GM23338 (cell line): ENCODE results near the gene MERTK. TPM values are rescaled to one million over a fixed set of nuclear protein-coding genes. Genes with fewer than 3 reads are reported as not detected.

Experiments used
- CREB1 ChIP-seq: fragments of 250-450 bp; sonication (Bioruptor Pico); IDR thresholded peaks from 2 replicates; pipeline ENCODE4 v1.5.0; 2020; ENCODE audit warnings: low read depth, mild to moderate bottlenecking, moderate library complexity
- CTCF ChIP-seq, 2 experiments: fragments of 200-600 bp in 1 of 2; sonication (generic) in 1 of 2; conservative IDR thresholded peaks; 2 replicates each; pipeline versions ENCODE4 v1.5.1 to v1.6.1; 2016 to 2017; ENCODE audit warnings: antibody characterized with exemption in 2 of 2, low read depth in 2 of 2, mild to moderate bottlenecking in 2 of 2, moderate library complexity in 1 of 2
- ETS1 ChIP-seq: IDR thresholded peaks from 2 replicates; pipeline ENCODE4 v1.6.1; 2016; ENCODE audit warnings: antibody characterized with exemption
- JUNB ChIP-seq: IDR thresholded peaks from one replicate; pipeline ENCODE4 v1.6.1; 2016; ENCODE audit warnings: antibody characterized with exemption; ENCODE audit not compliant: unreplicated experiment
- NANOG ChIP-seq: IDR thresholded peaks from 2 replicates; pipeline ENCODE4 v1.6.1; 2016; ENCODE audit warnings: antibody characterized with exemption, borderline replicate concordance
- POLR2AphosphoS5 ChIP-seq: IDR thresholded peaks from 2 replicates; pipeline ENCODE4 v1.6.1; 2016; ENCODE audit warnings: antibody characterized with exemption, low read depth
- STAT1 ChIP-seq: IDR thresholded peaks from one replicate; pipeline ENCODE4 v1.6.1; 2016; ENCODE audit warnings: antibody characterized with exemption; ENCODE audit not compliant: unreplicated experiment
- ZNF462 ChIP-seq: fragments of 250-450 bp; sonication (Bioruptor Pico); IDR thresholded peaks from 2 replicates; pipeline ENCODE4 v1.5.0; 2020; ENCODE audit warnings: mild to moderate bottlenecking, moderate library complexity
- polyA plus RNA-seq: library from polyadenylated mRNA; unstranded; fragments of >200 nt; fragmentation: Nextera tagmentation; extraction: Ambion mirVana; gene quantifications from 2 replicates; pipeline ENCODE4 v1.2.1, GENCODE V29; 2016
- total RNA-seq: library from RNA; depleted of rRNA; stranded (reverse); fragments of >200 nt; shearing (Covaris generic); gene quantifications from 2 replicates; pipeline ENCODE4 v1.2.3, GENCODE V29; 2014

Gene MERTK
- total and polyA plus RNA-seq, 2 experiments from 2014 or later, result 3.0 to 9.0 TPM

GRCh38 chr2:112032689-112033465, 134.5 kb downstream of the MERTK start (continued):
- TF ChIP-seq ZNF462 (CRISPR knock-in tag) (no peak), NANOG (no peak), ETS1 (no peak), JUNB (no peak), CTCF (conservative IDR thresholded peaks at IDR 0.05; ENCODE audit: low read depth in 2 of 2) (no peak), POLR2AphosphoS5 (no peak), STAT1 (no peak), CREB1 (CRISPR knock-in tag) (no peak)
